GM23338 (cell line): ENCODE data around the gene ADAMTS1. TPM values are rescaled to one million over a fixed set of nuclear protein-coding genes. Genes with fewer than 3 reads are reported as not detected.

Experiments used
- ATAC-seq: fragments of 200-7000 bp; cut with Tn5 transposase; 3 replicates; pipeline ENCODE4 v1.9.1; 2020
- DNase-seq: peaks from one replicate; pipeline ENCODE4 v3.0.0-alpha.2; 2015; ENCODE audit warnings: low spot score
- H2AFZ ChIP-seq: fragments of 200-600 bp; sonication (generic); 2 replicates; pipeline ENCODE4 v1.8.0; 2016; ENCODE audit warnings: antibody characterized with exemption, mild to moderate bottlenecking, moderate library complexity
- H3F3A ChIP-seq: fragments of 200-600 bp; sonication (generic); replicated peaks from 2 replicates; pipeline ENCODE4 v1.8.0; 2017; ENCODE audit warnings: antibody characterized with exemption, mixed run types, low read depth
- H3K27ac ChIP-seq: fragments of 200-600 bp; sonication (generic); 2 replicates; pipeline ENCODE4 v1.6.1; 2016; ENCODE audit warnings: low read depth
- H3K27me3 ChIP-seq: fragments of 200-600 bp; sonication (generic); 2 replicates; pipeline ENCODE4 v1.8.0; 2016; ENCODE audit warnings: mild to moderate bottlenecking, mixed run types, moderate library complexity; ENCODE audit not compliant: insufficient read depth
- H3K36me3 ChIP-seq: fragments of 200-600 bp; sonication (generic); 2 replicates; pipeline ENCODE4 v1.8.0; 2016; ENCODE audit warnings: mild to moderate bottlenecking; ENCODE audit not compliant: insufficient read depth
- H3K4me1 ChIP-seq: fragments of 200-600 bp; sonication (generic); 2 replicates; pipeline ENCODE4 v1.8.0; 2016; ENCODE audit warnings: mild to moderate bottlenecking, moderate library complexity; ENCODE audit not compliant: insufficient read depth
- H3K4me2 ChIP-seq: fragments of 200-600 bp; sonication (generic); 2 replicates; pipeline ENCODE4 v1.7.1; 2017; ENCODE audit warnings: mixed run types
- H3K4me3 ChIP-seq: fragments of 200-600 bp; sonication (generic); 2 replicates; pipeline ENCODE4 v1.6.1; 2016; ENCODE audit warnings: mixed run types
- H3K79me2 ChIP-seq: fragments of 200-600 bp; sonication (generic); replicated peaks from 2 replicates; pipeline ENCODE4 v1.8.0; 2017; ENCODE audit warnings: mild to moderate bottlenecking; ENCODE audit not compliant: insufficient read depth
- H3K9me2 ChIP-seq: fragments of 200-600 bp; sonication (generic); 2 replicates; pipeline ENCODE4 v1.8.0; 2017; ENCODE audit not compliant: insufficient read depth
- H4K20me1 ChIP-seq: fragments of 200-600 bp; sonication (generic); replicated peaks from 2 replicates; pipeline ENCODE4 v1.8.0; 2017; ENCODE audit warnings: mild to moderate bottlenecking; ENCODE audit not compliant: insufficient read depth
- H3K27ac Mint-ChIP-seq: 2 replicates; pipeline ENCODE4 v1.8.0; 2020; ENCODE audit warnings: inconsistent platforms, mild to moderate bottlenecking, moderate library complexity, mixed read lengths
- H3K27me3 Mint-ChIP-seq: 3 replicates; pipeline ENCODE4 v1.8.0; 2022; ENCODE audit warnings: low read depth, mild to moderate bottlenecking, moderate library complexity, mixed read lengths, inconsistent platforms; ENCODE audit not compliant: insufficient read depth, poor library complexity
- H3K36me3 Mint-ChIP-seq: 3 replicates; pipeline ENCODE4 v1.8.0; 2021; ENCODE audit warnings: low read depth, mild to moderate bottlenecking, inconsistent platforms, moderate library complexity, mixed read lengths
- H3K4me1 Mint-ChIP-seq: 3 replicates; pipeline ENCODE4 v1.8.0; 2020; ENCODE audit warnings: mild to moderate bottlenecking, inconsistent platforms, mixed read lengths
- H3K4me3 Mint-ChIP-seq: 3 replicates; pipeline ENCODE4 v1.8.0; 2021; ENCODE audit warnings: moderate library complexity, mild to moderate bottlenecking, inconsistent platforms, mixed read lengths
- H3K9me3 Mint-ChIP-seq: 3 replicates; pipeline ENCODE4 v1.8.0; 2020; ENCODE audit warnings: moderate library complexity, mild to moderate bottlenecking, inconsistent platforms, mixed read lengths
- CREB1 ChIP-seq: fragments of 250-450 bp; sonication (Bioruptor Pico); IDR thresholded peaks from 2 replicates; pipeline ENCODE4 v1.5.0; 2020; ENCODE audit warnings: low read depth, mild to moderate bottlenecking, moderate library complexity
- ETS1 ChIP-seq: IDR thresholded peaks from 2 replicates; pipeline ENCODE4 v1.6.1; 2016; ENCODE audit warnings: antibody characterized with exemption
- NANOG ChIP-seq: IDR thresholded peaks from 2 replicates; pipeline ENCODE4 v1.6.1; 2016; ENCODE audit warnings: antibody characterized with exemption, borderline replicate concordance
- POLR2AphosphoS5 ChIP-seq: IDR thresholded peaks from 2 replicates; pipeline ENCODE4 v1.6.1; 2016; ENCODE audit warnings: antibody characterized with exemption, low read depth
- STAT1 ChIP-seq: IDR thresholded peaks from one replicate; pipeline ENCODE4 v1.6.1; 2016; ENCODE audit warnings: antibody characterized with exemption; ENCODE audit not compliant: unreplicated experiment
- ZNF114 ChIP-seq: fragments of 250-450 bp; sonication (Bioruptor Pico); IDR thresholded peaks from 2 replicates; pipeline ENCODE4 v1.5.0; 2020; ENCODE audit warnings: mild to moderate bottlenecking, moderate library complexity
- ZNF331 ChIP-seq: fragments of 250-450 bp; sonication (Bioruptor Pico); IDR thresholded peaks from 2 replicates; pipeline ENCODE4 v1.5.0; 2020; ENCODE audit warnings: low read depth, mild to moderate bottlenecking, moderate library complexity
- ZNF462 ChIP-seq: fragments of 250-450 bp; sonication (Bioruptor Pico); IDR thresholded peaks from 2 replicates; pipeline ENCODE4 v1.5.0; 2020; ENCODE audit warnings: mild to moderate bottlenecking, moderate library complexity
- long read RNA-seq: library from polyadenylated mRNA; unstranded; transcript quantifications from one replicate; pipeline ENCODE4 v2.0.0, GENCODE V29; 2020; ENCODE audit not compliant: unreplicated experiment
- polyA plus RNA-seq: library from polyadenylated mRNA; unstranded; fragments of >200 nt; fragmentation: Nextera tagmentation; extraction: Ambion mirVana; gene quantifications from 2 replicates; pipeline ENCODE4 v1.2.1, GENCODE V29; 2016
- total RNA-seq: library from RNA; depleted of rRNA; stranded (reverse); fragments of >200 nt; shearing (Covaris generic); gene quantifications from 2 replicates; pipeline ENCODE4 v1.2.3, GENCODE V29; 2014; rRNA removed
- TF ChIP-seq, protein P1 (sequence below), 2 experiments: fragments of 200-600 bp in 1 of 2; sonication (generic) in 1 of 2; conservative IDR thresholded peaks; 2 replicates each; pipeline versions ENCODE4 v1.5.1 to v1.6.1; 2016 to 2017; ENCODE audit warnings: antibody characterized with exemption in 2 of 2, low read depth in 2 of 2, mild to moderate bottlenecking in 2 of 2, moderate library complexity in 1 of 2

The ADAMTS1 gene
- 14.1 and 15.4 TPM in 2 replicates for total RNA-seq
- 5.6 and 6.1 TPM in 2 replicates for polyA plus RNA-seq
- long read RNA-seq, full-length matches to known transcripts, result 1 of 3 reads
- long read RNA-seq, partial matches to known transcripts, result 0 of 3 reads
- long read RNA-seq, other reads (novel, unspliced or antisense), result 2 of 3 reads

DNA sequence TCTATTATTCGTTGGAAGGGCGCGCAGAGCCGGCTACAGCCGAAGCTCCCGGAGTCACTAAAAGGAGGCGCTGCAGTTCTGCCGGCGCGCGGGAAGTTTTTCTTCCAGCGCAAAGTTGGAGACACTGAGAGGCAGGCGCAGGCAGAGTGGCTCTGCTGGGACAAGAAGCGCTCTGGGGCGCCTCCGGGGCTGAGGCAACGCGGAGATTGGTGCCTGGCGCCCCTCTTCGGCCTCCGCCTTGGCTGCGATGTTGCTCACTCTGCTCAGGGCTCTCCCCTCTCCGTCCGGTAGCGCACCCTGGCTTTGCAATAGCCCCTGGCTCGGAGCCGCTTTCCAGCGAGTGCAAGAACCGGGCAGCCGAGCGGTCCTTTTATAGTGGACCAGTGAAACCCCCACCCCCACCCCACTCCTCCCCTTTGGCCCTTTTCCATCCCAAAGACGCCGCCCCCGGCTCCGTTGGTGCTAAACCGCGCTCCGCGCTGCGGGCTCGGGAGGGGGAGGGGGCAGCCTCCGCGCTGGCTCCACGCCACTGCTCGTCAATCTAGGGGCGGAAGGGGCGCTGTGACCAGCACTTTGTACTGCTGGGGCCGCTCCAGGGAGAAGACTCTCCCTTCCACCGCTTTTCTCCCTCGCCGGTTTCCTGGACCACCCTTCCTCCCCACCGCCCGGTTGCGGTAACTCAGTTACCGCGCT, at the start of gene ADAMTS1:
Gene ADAMTS1 (minus strand): TSS at position 344 of the 693 bp plus-strand sequence. CDS start 455 bp downstream, outside the sequence.
- H3K79me2 ChIP-seq, result peaks cover 34% of the 10 kb centered on the region
- peaks cover 10% of the 10 kb centered on the region; the same call in 1 of the 2 replicates for H3K4me1 ChIP-seq
- Mint-ChIP-seq H3K9me3 (peaks cover 3% of the 10 kb centered on the region; the same call in 2 of the 3 replicates), H3K27me3 (peaks cover 37% of the 10 kb centered on the region), H3K36me3 (peaks cover 30% of the 10 kb centered on the region), H3K4me1 (peaks cover 22% of the 10 kb centered on the region), H3K27ac (peak within 1 kb of the TSS; percentile 78), H3K4me3 (peak within 1 kb of the TSS; percentile 93)
- H3K36me3 ChIP-seq, result peaks cover 14% of the 10 kb centered on the region
- DNase-seq (peak; percentile 87), ATAC-seq (peak; percentile 58)
- peak within 1 kb of the TSS; percentile 92 for H3K4me2 ChIP-seq
- H2AFZ ChIP-seq, result peak within 1 kb of the TSS; percentile 89
- TF ChIP-seq POLR2AphosphoS5 (peak; percentile 89), NANOG (no peak), ETS1 (no peak), CREB1 (peak; percentile 34; the same call in 1 of the 2 replicates)
- TF ChIP-seq, protein P1, sequence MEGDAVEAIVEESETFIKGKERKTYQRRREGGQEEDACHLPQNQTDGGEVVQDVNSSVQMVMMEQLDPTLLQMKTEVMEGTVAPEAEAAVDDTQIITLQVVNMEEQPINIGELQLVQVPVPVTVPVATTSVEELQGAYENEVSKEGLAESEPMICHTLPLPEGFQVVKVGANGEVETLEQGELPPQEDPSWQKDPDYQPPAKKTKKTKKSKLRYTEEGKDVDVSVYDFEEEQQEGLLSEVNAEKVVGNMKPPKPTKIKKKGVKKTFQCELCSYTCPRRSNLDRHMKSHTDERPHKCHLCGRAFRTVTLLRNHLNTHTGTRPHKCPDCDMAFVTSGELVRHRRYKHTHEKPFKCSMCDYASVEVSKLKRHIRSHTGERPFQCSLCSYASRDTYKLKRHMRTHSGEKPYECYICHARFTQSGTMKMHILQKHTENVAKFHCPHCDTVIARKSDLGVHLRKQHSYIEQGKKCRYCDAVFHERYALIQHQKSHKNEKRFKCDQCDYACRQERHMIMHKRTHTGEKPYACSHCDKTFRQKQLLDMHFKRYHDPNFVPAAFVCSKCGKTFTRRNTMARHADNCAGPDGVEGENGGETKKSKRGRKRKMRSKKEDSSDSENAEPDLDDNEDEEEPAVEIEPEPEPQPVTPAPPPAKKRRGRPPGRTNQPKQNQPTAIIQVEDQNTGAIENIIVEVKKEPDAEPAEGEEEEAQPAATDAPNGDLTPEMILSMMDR (conservative IDR thresholded peaks at IDR 0.05; ENCODE audit: low read depth in 2 of 2), result peak in 1 of 2 experiments; percentile 35; a peak in 2 of 4 replicates
- 0 out of 2 replicates have a peak within 1 kb of the TSS, but pooled peaks have one; percentile 28 for H3K27ac ChIP-seq
- peak within 1 kb of the TSS; percentile 88 for H3K4me3 ChIP-seq
- no peaks in the 10 kb centered on the region for H4K20me1 ChIP-seq
- H3K9me2 ChIP-seq, result no peaks in the 10 kb centered on the region
- peaks cover 39% of the 10 kb centered on the region for H3K27me3 ChIP-seq
- no peaks in the 10 kb centered on the region for H3F3A ChIP-seq

GRCh38 chr21:26892151-26892550, 46.9 kb upstream of the ADAMTS1 start:
- H3K36me3 ChIP-seq, result no peaks in the 10 kb centered on the region
- no peak overlapping the region for H3K27ac Mint-ChIP-seq
- H3K4me1 ChIP-seq, result no peaks in the 10 kb centered on the region
- H3K9me3 Mint-ChIP-seq, result peaks cover under 1% of the 10 kb centered on the region; the same call in 2 of the 3 replicates
- H4K20me1 ChIP-seq, result no peaks in the 10 kb centered on the region
- no peak overlapping the region for H3K4me3 ChIP-seq
- H3K79me2 ChIP-seq, result no peaks in the 10 kb centered on the region
- no peak overlapping the region for H3K4me3 Mint-ChIP-seq
- H3F3A ChIP-seq, result no peaks in the 10 kb centered on the region
- TF ChIP-seq ZNF331 (CRISPR knock-in tag) (no peak), STAT1 (no peak), POLR2AphosphoS5 (no peak), ZNF114 (CRISPR knock-in tag) (no peak), ZNF462 (CRISPR knock-in tag) (no peak)
- peaks cover 15% of the 10 kb centered on the region for H3K9me2 ChIP-seq
- no peaks in the 10 kb centered on the region for H3K27me3 Mint-ChIP-seq
- no peak overlapping the region for H3K4me2 ChIP-seq
- no peak overlapping the region for H2AFZ ChIP-seq
- DNase-seq (no peak), ATAC-seq (no peak)
- no peaks in the 10 kb centered on the region for H3K36me3 Mint-ChIP-seq
- no peaks in the 10 kb centered on the region for H3K27me3 ChIP-seq
- H3K4me1 Mint-ChIP-seq, result 0 out of 3 replicates have a peak, but pooled peaks cover 1% of the 10 kb centered on the region
- H3K27ac ChIP-seq, result no peak overlapping the region
